OCI-LY3 (cell line): ENCODE measurements around the gene MFNG.

Source experiments
- EZH2phosphoT487 ChIP-seq: fragments of 200-600 bp; shearing (Covaris generic); IDR thresholded peaks from 2 replicates; pipeline ENCODE4 v1.6.1; 2018; ENCODE audit warnings: antibody characterized with exemption, mixed run types, low read depth
- TF ChIP-seq, protein P1 (sequence below): fragments of 200-600, 300-600 bp; sonication (generic); IDR thresholded peaks from 2 replicates; pipeline ENCODE4 v1.5.1; 2014; ENCODE audit warnings: antibody characterized with exemption, low read length, low read depth

DNA sequence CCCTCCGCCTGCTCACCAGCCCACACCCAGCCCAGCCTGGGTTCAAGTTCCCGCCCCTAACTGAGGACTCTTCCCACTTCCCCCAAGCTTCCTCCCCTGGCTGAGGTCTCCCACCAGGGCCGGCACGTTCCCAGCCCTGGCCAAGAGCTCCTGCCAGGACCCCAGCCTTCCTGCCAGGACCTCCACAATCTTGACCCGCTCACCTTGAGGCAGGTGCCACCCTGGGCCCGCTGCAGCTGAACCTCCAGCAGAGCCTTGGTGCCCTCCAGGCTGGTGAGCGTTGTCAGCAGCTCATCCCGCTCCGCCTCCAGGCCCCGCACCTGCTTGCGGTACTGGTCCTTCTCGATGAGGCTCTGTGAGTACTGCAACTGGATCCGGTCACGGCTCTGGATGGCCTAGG lies 19.8 kb upstream of the MFNG start:
- TF ChIP-seq, protein P1, sequence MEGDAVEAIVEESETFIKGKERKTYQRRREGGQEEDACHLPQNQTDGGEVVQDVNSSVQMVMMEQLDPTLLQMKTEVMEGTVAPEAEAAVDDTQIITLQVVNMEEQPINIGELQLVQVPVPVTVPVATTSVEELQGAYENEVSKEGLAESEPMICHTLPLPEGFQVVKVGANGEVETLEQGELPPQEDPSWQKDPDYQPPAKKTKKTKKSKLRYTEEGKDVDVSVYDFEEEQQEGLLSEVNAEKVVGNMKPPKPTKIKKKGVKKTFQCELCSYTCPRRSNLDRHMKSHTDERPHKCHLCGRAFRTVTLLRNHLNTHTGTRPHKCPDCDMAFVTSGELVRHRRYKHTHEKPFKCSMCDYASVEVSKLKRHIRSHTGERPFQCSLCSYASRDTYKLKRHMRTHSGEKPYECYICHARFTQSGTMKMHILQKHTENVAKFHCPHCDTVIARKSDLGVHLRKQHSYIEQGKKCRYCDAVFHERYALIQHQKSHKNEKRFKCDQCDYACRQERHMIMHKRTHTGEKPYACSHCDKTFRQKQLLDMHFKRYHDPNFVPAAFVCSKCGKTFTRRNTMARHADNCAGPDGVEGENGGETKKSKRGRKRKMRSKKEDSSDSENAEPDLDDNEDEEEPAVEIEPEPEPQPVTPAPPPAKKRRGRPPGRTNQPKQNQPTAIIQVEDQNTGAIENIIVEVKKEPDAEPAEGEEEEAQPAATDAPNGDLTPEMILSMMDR: no peak
- TF ChIP-seq EZH2phosphoT487: no peak
